Measurements from ENCODE around the gene BLTP2.

GRCh38 chr17:28685366-28685765 is 40.4 kb upstream of the BLTP2 start:
- TF ChIP-seq CTCF (IDR thresholded peaks at IDR 0.05; ENCODE audit: poor library complexity): no peak
- TF ChIP-seq EZH2 (IDR thresholded peaks at IDR 0.05; ENCODE audit: borderline replicate concordance): no peak
- TF ChIP-seq EZH2phosphoT487 (IDR thresholded peaks at IDR 0.05; ENCODE audit: low read depth, severe bottlenecking, unreplicated experiment): no peak
